MM.1S (cell line): ENCODE measurements around the gene ESR2.

Source experiments
- DNase-seq: peaks from one replicate; pipeline ENCODE4 v3.0.0-alpha.2; 2015
- H2AFZ ChIP-seq: fragments of 300-600 bp; sonication (generic); 2 replicates; pipeline ENCODE4 v1.6.0; 2016; ENCODE audit warnings: antibody characterized with exemption, low read length
- H3F3A ChIP-seq: fragments of 300-600 bp; sonication (generic); 2 replicates; pipeline ENCODE4 v1.6.1; 2016; ENCODE audit warnings: mild to moderate bottlenecking, antibody characterized with exemption, low read length, moderate library complexity, mixed read lengths; ENCODE audit not compliant: insufficient read depth
- H3K27ac ChIP-seq: fragments of 300-600 bp; sonication (generic); 2 replicates; pipeline ENCODE4 v1.5.1; 2016; ENCODE audit warnings: mild to moderate bottlenecking, low read length
- H3K27me3 ChIP-seq: fragments of 300-600 bp; sonication (generic); replicated peaks from 2 replicates; pipeline ENCODE4 v1.6.0; 2016; ENCODE audit warnings: low read length; ENCODE audit not compliant: insufficient read depth
- H3K36me3 ChIP-seq: fragments of 300-600 bp; sonication (generic); replicated peaks from 2 replicates; pipeline ENCODE4 v1.6.1; 2016; ENCODE audit warnings: mild to moderate bottlenecking, low read length, mixed read lengths; ENCODE audit not compliant: insufficient read depth
- H3K4me1 ChIP-seq: fragments of 300-600 bp; sonication (generic); 2 replicates; pipeline ENCODE4 v1.6.1; 2016; ENCODE audit warnings: low read length, mixed read lengths
- H3K4me2 ChIP-seq: fragments of 300-600 bp; sonication (generic); 2 replicates; pipeline ENCODE4 v1.6.0; 2016; ENCODE audit warnings: low read depth, low read length
- H3K4me3 ChIP-seq: fragments of 300-600 bp; sonication (generic); 2 replicates; pipeline ENCODE4 v1.5.1; 2016; ENCODE audit warnings: low read length, mixed read lengths
- H3K79me2 ChIP-seq: fragments of 300-600 bp; sonication (generic); 2 replicates; pipeline ENCODE4 v1.6.1; 2016; ENCODE audit warnings: mixed run types, low read length, mixed read lengths
- H3K9ac ChIP-seq: fragments of 300-600 bp; sonication (generic); 2 replicates; pipeline ENCODE4 v1.6.1; 2016; ENCODE audit warnings: low read length, mixed read lengths
- H3K9me2 ChIP-seq: fragments of 300-600 bp; sonication (generic); replicated peaks from 2 replicates; pipeline ENCODE4 v1.6.1; 2016; ENCODE audit warnings: mild to moderate bottlenecking, low read length, mixed read lengths; ENCODE audit not compliant: insufficient read depth
- H3K9me3 ChIP-seq: fragments of 300-600 bp; sonication (generic); replicated peaks from 2 replicates; pipeline ENCODE4 v1.6.1; 2016; ENCODE audit warnings: mild to moderate bottlenecking, low read length, mixed read lengths; ENCODE audit not compliant: insufficient read depth
- H4K20me1 ChIP-seq: fragments of 300-600 bp; sonication (generic); 2 replicates; pipeline ENCODE4 v1.6.1; 2016; ENCODE audit warnings: mild to moderate bottlenecking, low read length, moderate library complexity, mixed read lengths; ENCODE audit not compliant: insufficient read depth
- EZH2 ChIP-seq: fragments of 300-600 bp; sonication (generic); optimal IDR thresholded peaks from 2 replicates; pipeline ENCODE3; 2017; ENCODE audit warnings: low read depth, mild to moderate bottlenecking, antibody characterized with exemption, low read length, mixed read lengths
- EZH2phosphoT487 ChIP-seq: fragments of 300-600 bp; sonication (generic); IDR thresholded peaks from 2 replicates; pipeline ENCODE4 v1.6.1; 2018; ENCODE audit warnings: antibody characterized with exemption, low read length
- TF ChIP-seq, protein P1 (sequence below): fragments of 300-600 bp; sonication (generic); IDR thresholded peaks from 2 replicates; pipeline ENCODE4 v1.5.1; 2016; ENCODE audit warnings: antibody characterized with exemption, low read length, mixed read lengths

ESR2 gene

DNA sequence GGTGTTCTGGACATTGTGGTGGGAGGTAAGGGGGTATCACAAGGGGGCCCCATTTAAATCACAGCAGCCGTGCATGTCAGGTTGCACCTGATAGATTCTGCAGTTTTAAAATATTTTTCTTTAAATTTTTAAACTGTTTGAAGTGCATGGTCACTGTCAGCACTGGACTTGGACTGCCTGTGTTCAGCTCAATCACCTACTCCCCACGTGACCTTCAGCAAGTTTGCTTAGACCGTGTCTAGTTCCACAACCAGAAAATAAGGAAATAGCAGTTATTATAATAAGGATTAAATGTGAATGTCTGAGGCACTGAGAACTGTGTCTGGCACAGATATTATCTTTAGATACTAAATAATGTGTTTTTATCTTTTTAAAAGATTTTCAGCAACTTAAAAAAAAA lies 64.7 kb downstream of the ESR2 start:
- no peaks in the 10 kb centered on the region for H3K27me3 ChIP-seq
- no peaks in the 10 kb centered on the region for H3F3A ChIP-seq
- H3K79me2 ChIP-seq: no peaks in the 10 kb centered on the region
- no peaks in the 10 kb centered on the region for H4K20me1 ChIP-seq
- H3K9me2 ChIP-seq: no peaks in the 10 kb centered on the region
- no peak overlapping the region for H3K9ac ChIP-seq
- no peak overlapping the region for H2AFZ ChIP-seq
- TF ChIP-seq EZH2 (no peak), EZH2phosphoT487 (no peak)
- TF ChIP-seq, protein P1, sequence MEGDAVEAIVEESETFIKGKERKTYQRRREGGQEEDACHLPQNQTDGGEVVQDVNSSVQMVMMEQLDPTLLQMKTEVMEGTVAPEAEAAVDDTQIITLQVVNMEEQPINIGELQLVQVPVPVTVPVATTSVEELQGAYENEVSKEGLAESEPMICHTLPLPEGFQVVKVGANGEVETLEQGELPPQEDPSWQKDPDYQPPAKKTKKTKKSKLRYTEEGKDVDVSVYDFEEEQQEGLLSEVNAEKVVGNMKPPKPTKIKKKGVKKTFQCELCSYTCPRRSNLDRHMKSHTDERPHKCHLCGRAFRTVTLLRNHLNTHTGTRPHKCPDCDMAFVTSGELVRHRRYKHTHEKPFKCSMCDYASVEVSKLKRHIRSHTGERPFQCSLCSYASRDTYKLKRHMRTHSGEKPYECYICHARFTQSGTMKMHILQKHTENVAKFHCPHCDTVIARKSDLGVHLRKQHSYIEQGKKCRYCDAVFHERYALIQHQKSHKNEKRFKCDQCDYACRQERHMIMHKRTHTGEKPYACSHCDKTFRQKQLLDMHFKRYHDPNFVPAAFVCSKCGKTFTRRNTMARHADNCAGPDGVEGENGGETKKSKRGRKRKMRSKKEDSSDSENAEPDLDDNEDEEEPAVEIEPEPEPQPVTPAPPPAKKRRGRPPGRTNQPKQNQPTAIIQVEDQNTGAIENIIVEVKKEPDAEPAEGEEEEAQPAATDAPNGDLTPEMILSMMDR: no peak
- DNase-seq: no peak
- H3K4me3 ChIP-seq: no peak overlapping the region
- no peaks in the 10 kb centered on the region for H3K4me1 ChIP-seq
- H3K4me2 ChIP-seq: no peak overlapping the region
- H3K27ac ChIP-seq: no peak overlapping the region
- no peaks in the 10 kb centered on the region for H3K9me3 ChIP-seq
- no peaks in the 10 kb centered on the region for H3K36me3 ChIP-seq

- TF ChIP-seq, protein P1: no peak
- TF ChIP-seq EZH2 (no peak), EZH2phosphoT487 (no peak)
- Histone ChIP-seq H4K20me1 (no peaks in the 10 kb centered on the region), H3K4me1 (no peaks in the 10 kb centered on the region), H3K9ac (no peak overlapping the region), H3K9me3 (no peaks in the 10 kb centered on the region), H3K79me2 (no peaks in the 10 kb centered on the region), H3K4me3 (no peak overlapping the region), H3F3A (no peaks in the 10 kb centered on the region), H2AFZ (no peak overlapping the region), H3K27ac (no peak overlapping the region), H3K27me3 (no peaks in the 10 kb centered on the region), H3K36me3 (no peaks in the 10 kb centered on the region), H3K9me2 (no peaks in the 10 kb centered on the region), H3K4me2 (no peak overlapping the region)
- DNase-seq: no peak
Measured at GRCh38 chr14:64227856-64228255, 66.3 kb downstream of the ESR2 start.

GRCh38 chr14:64225151-64225757 lies 68.9 kb downstream of the ESR2 start:
- TF ChIP-seq EZH2 (no peak), EZH2phosphoT487 (no peak)
- TF ChIP-seq, protein P1: no peak
- no peaks in the 10 kb centered on the region for H3F3A ChIP-seq
- no peaks in the 10 kb centered on the region for H4K20me1 ChIP-seq

More at GRCh38 chr14:64225151-64225757, 68.9 kb downstream of the ESR2 start:
- no peaks in the 10 kb centered on the region for H3K36me3 ChIP-seq
- H3K4me1 ChIP-seq: no peaks in the 10 kb centered on the region
- H3K4me3 ChIP-seq: no peak overlapping the region
- H3K4me2 ChIP-seq: no peak overlapping the region
- H2AFZ ChIP-seq: no peak overlapping the region
- H3K79me2 ChIP-seq: no peaks in the 10 kb centered on the region
- no peak overlapping the region for H3K9ac ChIP-seq
- H3K9me3 ChIP-seq: no peaks in the 10 kb centered on the region
- no peaks in the 10 kb centered on the region for H3K27me3 ChIP-seq
- H3K9me2 ChIP-seq: no peaks in the 10 kb centered on the region
- H3K27ac ChIP-seq: no peak overlapping the region
- DNase-seq: no peak
